Urinary bladder (tissue), 4 donors: ENCODE data around the gene SLC2A6. TPM values are rescaled to one million over a fixed set of nuclear protein-coding genes. Genes with fewer than 3 reads are reported as not detected.

ENCODE experiments used
- DNase-seq: peaks from one replicate; pipeline ENCODE4 v3.0.0-alpha.2; 2015; ENCODE audit errors: extremely low spot score
- H3K27ac ChIP-seq: one replicate; pipeline ENCODE4 v1.5.1; 2013; ENCODE audit warnings: low read depth, mild to moderate bottlenecking, moderate library complexity
- H3K36me3 ChIP-seq: one replicate; pipeline ENCODE4 v1.6.1; 2013; ENCODE audit warnings: mild to moderate bottlenecking, moderate library complexity; ENCODE audit not compliant: insufficient read depth
- H3K4me1 ChIP-seq: one replicate; pipeline ENCODE4 v1.6.1; 2013; ENCODE audit warnings: mild to moderate bottlenecking, moderate library complexity; ENCODE audit not compliant: insufficient read depth
- H3K4me3 ChIP-seq: one replicate; pipeline ENCODE4 v1.5.1; 2013; ENCODE audit warnings: low read depth, low read length
- WGBS: extraction: QIAGEN DNeasy Blood & Tissue Kit; methylation state at CpG from one replicate; pipeline ENCODE4 v1.1.7; 2013; 5-methylcytosine and 5-hydroxymethylcytosine counted together
- polyA plus RNA-seq: library from polyadenylated mRNA; stranded (reverse); fragments of 200-250 nt; gene quantifications from one replicate; pipeline ENCODE4 v1.2.3, GENCODE V29; 2013
- total RNA-seq: library from RNA; depleted of rRNA; stranded (reverse); fragments of >200 nt; gene quantifications from one replicate; pipeline ENCODE4 v1.2.3, GENCODE V29; 2014
- donor health status: healthy with polysubstance abuse.
- donor health status: healthy.

SLC2A6 gene
- total and polyA plus RNA-seq, 2 donors, result 3.4 to 4.1 TPM

DNA sequence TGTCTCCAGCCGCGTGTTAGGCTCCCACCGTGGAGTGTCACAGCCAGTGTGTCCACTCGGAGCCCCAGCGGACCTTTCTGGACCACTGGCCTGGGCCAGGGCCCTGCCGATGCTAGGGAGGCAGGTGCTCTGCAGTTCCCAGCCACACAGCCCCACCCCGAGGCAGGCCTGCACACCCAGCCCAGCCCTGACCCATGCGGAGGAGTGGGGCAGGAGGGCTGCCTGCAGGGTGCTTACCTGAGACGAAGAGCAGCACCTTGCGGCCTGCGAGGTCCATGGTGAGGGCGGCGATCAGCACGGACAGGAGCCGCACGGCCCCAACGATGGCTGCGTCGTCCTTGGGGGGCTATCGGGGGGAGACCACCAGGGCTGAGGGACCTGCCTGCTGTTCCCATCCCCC, 5.2 kb downstream of the SLC2A6 start:
- Histone ChIP-seq H3K4me1 (peaks cover 1% of the 10 kb centered on the region), H3K36me3 (no peaks in the 10 kb centered on the region), H3K27ac (no peak overlapping the region), H3K4me3 (no peak overlapping the region)
- no peak for DNase-seq
- WGBS, result 88% methylated on average over 20 of the region's 20 CpGs

DNA sequence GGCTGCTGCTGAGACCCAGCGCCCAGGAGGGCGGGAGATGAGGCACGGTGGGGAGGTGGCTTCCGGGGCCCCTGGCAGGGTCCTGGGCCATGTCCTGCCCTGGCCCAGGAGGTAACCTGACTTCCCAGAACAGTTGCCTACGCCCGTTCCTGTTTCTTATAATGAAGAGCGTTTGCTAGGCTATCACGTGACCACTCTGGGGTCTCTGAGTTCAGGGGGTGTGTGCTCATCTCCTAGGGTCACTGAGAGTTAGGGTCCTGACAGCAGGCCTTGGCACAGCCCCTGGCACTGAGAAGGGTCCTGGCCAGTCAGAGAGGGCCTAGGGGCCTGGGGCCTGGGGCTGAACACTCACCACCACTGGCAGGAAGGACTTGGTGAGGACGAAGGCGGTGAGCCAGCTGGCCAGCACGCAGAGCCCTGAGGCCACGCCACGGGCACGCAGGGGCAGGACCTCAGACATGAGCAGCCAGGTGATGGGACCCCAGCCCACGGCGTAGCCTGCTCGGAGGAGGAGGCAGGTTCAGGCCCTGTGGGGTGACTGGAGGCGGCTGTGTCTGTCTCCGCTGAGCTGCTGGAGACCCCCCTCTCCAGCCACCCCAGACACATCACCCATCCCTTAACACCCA, 6.0 kb downstream of the SLC2A6 start:
- Histone ChIP-seq H3K4me1 (no peaks in the 10 kb centered on the region), H3K36me3 (no peaks in the 10 kb centered on the region), H3K4me3 (no peak overlapping the region), H3K27ac (no peak overlapping the region)
- 77% methylated on average over 19 of the region's 19 CpGs for WGBS
- DNase-seq, result no peak

DNA sequence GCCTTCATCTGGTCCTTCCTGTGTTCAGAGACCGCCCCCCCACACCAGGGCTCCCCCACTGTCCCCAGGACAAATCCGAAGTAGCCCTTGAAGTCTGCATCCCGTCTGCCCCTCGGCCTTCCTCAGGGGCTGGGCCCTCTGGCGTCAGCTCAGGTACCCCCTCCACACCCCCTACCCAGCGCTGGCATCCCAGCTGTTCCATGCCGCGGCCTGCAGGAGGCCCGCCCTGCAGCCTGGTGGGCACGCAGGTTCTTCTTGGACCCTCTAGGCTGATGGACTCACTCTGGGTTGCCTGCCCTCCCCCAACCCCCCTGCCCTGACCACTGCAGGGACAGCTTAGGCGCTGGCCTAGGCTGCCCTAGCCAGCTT, 6.6 kb downstream of the SLC2A6 start:
- no peaks in the 10 kb centered on the region for H3K36me3 ChIP-seq
- 83% methylated on average over 11 of the region's 11 CpGs for WGBS
- DNase-seq, result no peak
- no peaks in the 10 kb centered on the region for H3K4me1 ChIP-seq
- no peak overlapping the region for H3K4me3 ChIP-seq
- H3K27ac ChIP-seq, result no peak overlapping the region

- 82% methylated on average over 27 of the region's 27 CpGs for WGBS
- Histone ChIP-seq H3K4me3 (no peak overlapping the region), H3K27ac (no peak overlapping the region), H3K36me3 (no peaks in the 10 kb centered on the region), H3K4me1 (no peaks in the 10 kb centered on the region)
- DNase-seq, result no peak
Measured at GRCh38 chr9:133471551-133472276, 7.2 kb downstream of the SLC2A6 start.

GRCh38 chr9:133470988-133471387, 7.9 kb downstream of the SLC2A6 start:
- WGBS, result 82% methylated on average over 7 of the region's 7 CpGs

GRCh38 chr9:133470427-133470924, 8.4 kb downstream of the SLC2A6 start:
- H3K27ac ChIP-seq, result no peak overlapping the region
- H3K36me3 ChIP-seq, result no peaks in the 10 kb centered on the region
- H3K4me1 ChIP-seq, result no peaks in the 10 kb centered on the region
- WGBS, result 82% methylated on average over 16 of the region's 16 CpGs
- H3K4me3 ChIP-seq, result no peak overlapping the region
- no peak for DNase-seq

More at GRCh38 chr9:133470988-133471387, 7.9 kb downstream of the SLC2A6 start:
- Histone ChIP-seq H3K4me3 (no peak overlapping the region), H3K4me1 (no peaks in the 10 kb centered on the region), H3K27ac (no peak overlapping the region), H3K36me3 (no peaks in the 10 kb centered on the region)
- no peak for DNase-seq

GRCh38 chr9:133468777-133469421, 10.0 kb downstream of the SLC2A6 start:
- Histone ChIP-seq H3K36me3 (no peaks in the 10 kb centered on the region), H3K4me1 (no peaks in the 10 kb centered on the region), H3K4me3 (no peak overlapping the region), H3K27ac (no peak overlapping the region)
- WGBS, result 91% methylated on average over 6 of the region's 6 CpGs
- no peak for DNase-seq

- Histone ChIP-seq H3K4me1 (no peaks in the 10 kb centered on the region), H3K4me3 (no peak overlapping the region), H3K36me3 (no peaks in the 10 kb centered on the region), H3K27ac (no peak overlapping the region)
- WGBS, result 87% methylated on average over 11 of the region's 11 CpGs
- no peak for DNase-seq
Measured at GRCh38 chr9:133468374-133468773, 10.5 kb downstream of the SLC2A6 start.

DNA sequence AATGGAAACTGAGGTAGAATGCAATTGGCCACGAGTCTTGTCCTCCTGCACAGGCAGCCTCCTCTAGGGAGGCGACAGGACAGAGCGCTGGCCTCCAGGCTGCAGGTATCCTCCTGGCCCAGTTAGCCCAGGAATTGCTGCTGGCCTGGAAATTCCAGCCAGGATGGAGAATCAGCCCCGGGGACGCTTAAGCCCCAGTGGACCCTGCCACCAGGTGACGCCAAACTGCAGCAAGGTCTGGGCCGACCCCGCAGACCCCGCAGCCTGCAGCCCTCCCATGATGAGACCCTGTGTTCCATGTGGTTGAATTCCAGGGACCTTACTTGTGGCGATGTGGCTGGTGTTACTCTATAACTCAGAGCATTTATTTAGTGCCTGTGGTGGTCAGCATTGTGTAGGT, 11.8 kb downstream of the SLC2A6 start:
- Histone ChIP-seq H3K27ac (no peak overlapping the region), H3K4me1 (no peaks in the 10 kb centered on the region), H3K36me3 (no peaks in the 10 kb centered on the region), H3K4me3 (no peak overlapping the region)
- DNase-seq, result no peak
- WGBS, result 86% methylated on average over 10 of the region's 10 CpGs

GRCh38 chr9:133465984-133466383, 12.9 kb downstream of the SLC2A6 start:
- 82% methylated on average over 6 of the region's 6 CpGs for WGBS
- no peak overlapping the region for H3K27ac ChIP-seq
- H3K4me1 ChIP-seq, result no peaks in the 10 kb centered on the region
- no peaks in the 10 kb centered on the region for H3K36me3 ChIP-seq
- DNase-seq, result no peak
- H3K4me3 ChIP-seq, result no peak overlapping the region

DNA sequence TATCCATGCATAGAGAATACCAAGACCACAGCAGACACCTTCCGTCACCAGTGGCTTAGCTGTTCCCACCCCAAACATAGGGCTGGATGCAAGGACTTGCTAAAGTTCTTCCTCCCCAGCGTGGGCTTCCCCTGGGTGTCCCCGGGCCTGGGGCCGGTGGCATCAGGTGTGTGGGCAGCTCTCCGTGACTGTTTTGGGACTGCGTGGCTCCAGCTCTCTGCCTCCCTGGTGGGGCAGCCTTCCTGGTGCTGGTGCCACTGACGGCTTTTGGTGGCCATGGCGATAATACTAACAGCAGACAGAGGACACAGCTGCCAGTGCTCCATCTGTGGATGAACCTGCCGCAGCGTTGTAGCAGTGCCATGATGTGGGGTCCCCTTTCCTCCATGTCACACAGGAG, 14.3 kb downstream of the SLC2A6 start:
- no peak for DNase-seq
- H3K36me3 ChIP-seq, result no peaks in the 10 kb centered on the region
- no peak overlapping the region for H3K4me3 ChIP-seq
- no peak overlapping the region for H3K27ac ChIP-seq
- H3K4me1 ChIP-seq, result no peaks in the 10 kb centered on the region
- 92% methylated on average over 10 of the region's 10 CpGs for WGBS

GRCh38 chr9:133463864-133464615, 14.9 kb downstream of the SLC2A6 start:
- DNase-seq, result no peak
- H3K27ac ChIP-seq, result no peak overlapping the region
- H3K4me3 ChIP-seq, result no peak overlapping the region
- 87% methylated on average over 24 of the region's 24 CpGs for WGBS
- H3K4me1 ChIP-seq, result no peaks in the 10 kb centered on the region
- no peaks in the 10 kb centered on the region for H3K36me3 ChIP-seq

GRCh38 chr9:133463234-133463863, 15.6 kb downstream of the SLC2A6 start:
- Histone ChIP-seq H3K36me3 (no peaks in the 10 kb centered on the region), H3K27ac (no peak overlapping the region), H3K4me3 (no peak overlapping the region), H3K4me1 (no peaks in the 10 kb centered on the region)
- DNase-seq, result no peak
- WGBS, result 87% methylated on average over 22 of the region's 22 CpGs
